Activated CD8-positive, alpha-beta memory T cell treated with anti-CD3 and anti-CD28 coated beads for 24 hours (primary cell): Measurements from ENCODE around the gene MMS22L.

Source experiments
- DNase-seq: peaks from one replicate; pipeline ENCODE4 v3.0.0-alpha.2; 2020

Gene MMS22L

GRCh38 chr6:97133067-97133466 lies 149.9 kb downstream of the MMS22L start:
- DNase-seq, result no peak

GRCh38 chr6:97129106-97129505 lies 153.9 kb downstream of the MMS22L start:
- DNase-seq, result no peak

GRCh38 chr6:97128507-97128906 lies 154.5 kb downstream of the MMS22L start:
- no peak for DNase-seq

GRCh38 chr6:97123652-97124051 lies 159.4 kb downstream of the MMS22L start:
- no peak for DNase-seq

GRCh38 chr6:97123112-97123511 lies 159.9 kb downstream of the MMS22L start:
- DNase-seq, result no peak

- no peak for DNase-seq
Observed at GRCh38 chr6:97120511-97120910, 162.5 kb downstream of the MMS22L start.

- no peak for DNase-seq
Observed at GRCh38 chr6:97114645-97115044, 168.4 kb downstream of the MMS22L start.

GRCh38 chr6:97113170-97113569 lies 169.8 kb downstream of the MMS22L start:
- no peak for DNase-seq

GRCh38 chr6:97111243-97111642 lies 171.8 kb downstream of the MMS22L start:
- no peak for DNase-seq

- no peak for DNase-seq
Observed at GRCh38 chr6:97110626-97111025, 172.4 kb downstream of the MMS22L start.

GRCh38 chr6:97110149-97110548 lies 172.9 kb downstream of the MMS22L start:
- DNase-seq, result no peak

- DNase-seq, result no peak
Observed at GRCh38 chr6:97109444-97109843, 173.6 kb downstream of the MMS22L start.

- DNase-seq, result no peak
Observed at GRCh38 chr6:97102145-97102790, 180.7 kb downstream of the MMS22L start.

- DNase-seq, result no peak
Observed at GRCh38 chr6:97100696-97101095, 182.3 kb downstream of the MMS22L start.

GRCh38 chr6:97097068-97098047 lies 185.7 kb downstream of the MMS22L start:
- no peak for DNase-seq

- no peak for DNase-seq
Observed at GRCh38 chr6:97095311-97095850, 187.6 kb downstream of the MMS22L start.

- DNase-seq, result no peak
Observed at GRCh38 chr6:97094376-97094775, 188.6 kb downstream of the MMS22L start.

GRCh38 chr6:97092673-97093305 lies 190.2 kb downstream of the MMS22L start:
- no peak for DNase-seq
